Measurements from ENCODE around the gene RIPOR2. TPM values are rescaled to one million over a fixed set of nuclear protein-coding genes. Genes with fewer than 3 reads are reported as not detected.

The RIPOR2 gene
- total and polyA plus RNA-seq, 2 donors (not counting 3 experiments of a cell fraction or from before 2014, with no cell fraction given) = 0.10 TPM; not detected in 1

GRCh38 chr6:24918641-24919055 lies 17.1 kb downstream of the RIPOR2 start:
- Histone ChIP-seq H3K4me1 (ENCODE audit: control insufficient read depth, extremely low read depth, insufficient read depth, low read length) (no peaks in the 10 kb centered on the region), H3K4me3 (replicated peaks in 1 of 3; ENCODE audit: insufficient read depth in 1 of 3, low read depth in 1 of 3, low read length in 3 of 3) (no peak overlapping the region), H3K36me3 (ENCODE audit: control insufficient read depth in 2 of 2, extremely low read depth in 1 of 2, insufficient read depth in 2 of 2, low read length in 2 of 2) (no peaks in the 10 kb centered on the region), H3K27me3 (ENCODE audit: control insufficient read depth in 2 of 2, insufficient read depth in 2 of 2, low read length in 2 of 2) (peaks cover 0 to 2% of the 10 kb centered on the region in 2 experiments), H3K4me2 (ENCODE audit: insufficient read depth, low read length) (no peak overlapping the region), H3K9me1 (replicated peaks; ENCODE audit: control insufficient read depth, extremely low read depth, insufficient read depth, low read length) (no peaks in the 10 kb centered on the region), H3K79me2 (ENCODE audit: control insufficient read depth, insufficient read depth, low read length) (no peaks in the 10 kb centered on the region), H3K9me3 (replicated peaks; ENCODE audit: control insufficient read depth, insufficient read depth, low read length) (no peaks in the 10 kb centered on the region), H4K20me1 (replicated peaks; ENCODE audit: control insufficient read depth, extremely low read depth, insufficient read depth, low read length) (no peaks in the 10 kb centered on the region), H3K27ac (ENCODE audit: insufficient read depth, low read depth, low read length) (no peak overlapping the region), H3K9ac (replicated peaks; ENCODE audit: extremely low read depth, insufficient read depth, low read length) (no peak overlapping the region), H2AFZ (ENCODE audit: low read depth, low read length) (no peak overlapping the region)
- dilution Hi-C loops (cut with MboI; ENCODE audit: extremely low pct_ligation_motif_present, low sequenced_read_pairs) = no loop called here
- no TSS peak for BruUV-seq (replicated peaks)
- POLR2A ChIA-PET = no interaction called here
- DNase-seq (ENCODE audit: low read depth, low spot score) (no peak), FAIRE-seq (no peak)
- CTCF ChIA-PET = interaction anchor here (0.5 to 1.4 kb wide), 4 partner anchors 10 to 125 kb away, joined by 3 to 6 read pairs (median 4); no protein-coding TSS in a partner anchor
- intact Hi-C loops (cut with micrococcal nuclease) = no loop called here
- no peak for TF ChIP-seq EZH2 (IDR thresholded peaks at IDR 0.05; ENCODE audit: borderline replicate concordance, low read depth, low read length, severe bottlenecking)
- TF ChIP-seq MAX (IDR thresholded peaks at IDR 0.05; ENCODE audit: insufficient read depth, insufficient read length) = no peak
- TF ChIP-seq MYC (IDR thresholded peaks at IDR 0.05; ENCODE audit: low read depth, low read length) = no peak
- TF ChIP-seq POLR2A (IDR thresholded peaks at IDR 0.05; ENCODE audit: low read depth, low read length) = no peak
- TF ChIP-seq GATA2 (IDR thresholded peaks at IDR 0.05; ENCODE audit: insufficient read depth, insufficient read length, low read depth, low read length) = no peak
- TF ChIP-seq CTCF (IDR thresholded peaks at IDR 0.05; ENCODE audit: extremely low read depth in 1 of 2, insufficient read depth in 1 of 2, low read depth in 1 of 2, low read length in 2 of 2) = no peak
- TF ChIP-seq POLR2AphosphoS5 (IDR thresholded peaks at IDR 0.05; ENCODE audit: insufficient read depth, low read depth, low read length) = no peak
- TF ChIP-seq FOS (IDR thresholded peaks at IDR 0.05; ENCODE audit: borderline replicate concordance, insufficient read depth, low read length) = no peak
- TF ChIP-seq JUN (IDR thresholded peaks at IDR 0.05; ENCODE audit: borderline replicate concordance, insufficient read depth, insufficient read length, low read depth) = no peak

Data from endothelial cell of umbilical vein (primary cell).